Gastrocnemius medialis (tissue), 4 donors: ENCODE results near the gene RPS6KB2. TPM values are rescaled to one million over a fixed set of nuclear protein-coding genes. Genes with fewer than 3 reads are reported as not detected.

ENCODE experiments used
- ATAC-seq, 2 donors: fragments of 150-250 bp; one replicate each; pipeline ENCODE4 v1.9.1; 2016
- DNase-seq, 2 donors: peaks; one replicate each; pipeline ENCODE4 v3.0.0-alpha.2; 2019
- H3K27ac ChIP-seq, 4 donors: fragments of 200-600 bp; sonication (generic); 1 replicate in 1 of 4; 2 replicates in 3 of 4; pipeline ENCODE4 v1.5.1; 2016 to 2018; ENCODE audit warnings: mild to moderate bottlenecking in 2 of 4, moderate library complexity in 1 of 4
- H3K27me3 ChIP-seq, 3 donors: fragments of 200-600 bp; sonication (generic) in 2 of 3; 1 replicate in 1 of 3; 2 replicates in 2 of 3; pipeline versions ENCODE4 v1.5.1 to v1.6.0; 2016 to 2019; ENCODE audit warnings: mild to moderate bottlenecking in 1 of 3, moderate library complexity in 1 of 3
- H3K36me3 ChIP-seq, 2 donors: fragments of 200-600 bp; sonication (generic) in 1 of 2; one replicate each; pipeline ENCODE4 v1.5.1; 2017 to 2018
- H3K4me1 ChIP-seq, 2 donors: fragments of 200-600 bp; sonication (generic) in 1 of 2; one replicate each; pipeline ENCODE4 v1.5.1; 2016 to 2017; ENCODE audit warnings: mild to moderate bottlenecking in 2 of 2
- H3K4me3 ChIP-seq, 4 donors: fragments of 200-600 bp; sonication (generic) in 3 of 4; 1 replicate in 1 of 4; 2 replicates in 3 of 4; pipeline ENCODE4 v1.5.1; 2016 to 2019; ENCODE audit warnings: mild to moderate bottlenecking in 2 of 4
- H3K9me3 ChIP-seq, 3 donors: fragments of 200-600 bp; sonication (generic) in 2 of 3; 1 replicate in 1 of 3; 2 replicates in 2 of 3; pipeline ENCODE4 v1.5.1; 2016 to 2019
- POLR2A ChIP-seq, 2 donors: fragments of 450-650 bp; IDR thresholded peaks; one replicate each; pipeline ENCODE4 v1.6.1; 2017; ENCODE audit warnings: antibody characterized with exemption in 2 of 2, mild to moderate bottlenecking in 2 of 2, moderate library complexity in 2 of 2
- in situ Hi-C, 4 donors: fragments of 200-750 bp; cut with MboI; loops; one replicate each; pipeline versions ENCODE4 v1.15.0 to v1.8.0; 2017; ENCODE audit warnings: low sequenced_read_pairs in 4 of 4
- intact Hi-C: fragments of 100-400 bp; cut with DNase I; formaldehyde crosslinking; loops from one replicate; pipeline ENCODE4 v1.15.1; 2023; ENCODE audit warnings: low total_unique reads
- total RNA-seq, 4 donors: library from RNA; depleted of rRNA; stranded (reverse); fragments of >200 nt; gene quantifications; one replicate each; pipeline versions ENCODE4 v1.1.0 to v1.2.3, GENCODE V29; 2016
- TF ChIP-seq, protein P1 (sequence below), 5 experiments: fragments of 450-650 bp in 3 of 5; fragments of 200-600 bp in 2 of 5; sonication (generic) in 2 of 5; IDR thresholded peaks in 4 of 5; conservative IDR thresholded peaks in 1 of 5; 1 replicate in 4 of 5; 2 replicates in 1 of 5; pipeline ENCODE4 v1.5.1; 2016 to 2019; ENCODE audit warnings: antibody characterized with exemption in 5 of 5, mild to moderate bottlenecking in 3 of 5, moderate library complexity in 3 of 5

RPS6KB2 gene
- total RNA-seq, 4 donors from 2014 or later, result 38.0 to 74.1 (median 39.4) TPM

DNA sequence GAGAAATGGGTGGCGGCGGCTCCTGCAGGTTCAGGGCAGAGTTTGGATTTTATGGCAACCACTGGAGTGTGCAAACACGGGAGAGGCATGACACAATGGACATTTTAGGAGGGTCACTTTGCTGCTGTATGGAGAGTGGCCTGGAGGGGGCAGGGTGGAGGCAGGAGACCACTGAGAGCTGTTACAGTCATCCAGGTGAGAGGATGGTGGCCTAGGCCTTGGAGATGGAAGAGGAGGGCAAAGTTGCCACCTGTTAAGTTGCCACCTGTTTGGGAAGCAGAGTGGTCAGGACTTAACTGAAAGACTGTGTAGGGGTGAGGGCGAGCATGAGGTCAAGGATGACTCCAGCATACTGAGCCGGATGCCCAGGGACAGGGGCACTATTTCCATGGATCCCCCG, 38.8 kb upstream of the RPS6KB2 start:
- in situ Hi-C loops (loop anchor here in 3 of 4 donors (5.0 to 10.0 kb wide), 2 partner anchors 37 to 125 kb away; partner anchors contain the start of genes POLD4 (in 3 of the 3) and GRK2 (in 1 of the 3)), intact Hi-C loops (no loop called here)
- no peak for DNase-seq

DNA sequence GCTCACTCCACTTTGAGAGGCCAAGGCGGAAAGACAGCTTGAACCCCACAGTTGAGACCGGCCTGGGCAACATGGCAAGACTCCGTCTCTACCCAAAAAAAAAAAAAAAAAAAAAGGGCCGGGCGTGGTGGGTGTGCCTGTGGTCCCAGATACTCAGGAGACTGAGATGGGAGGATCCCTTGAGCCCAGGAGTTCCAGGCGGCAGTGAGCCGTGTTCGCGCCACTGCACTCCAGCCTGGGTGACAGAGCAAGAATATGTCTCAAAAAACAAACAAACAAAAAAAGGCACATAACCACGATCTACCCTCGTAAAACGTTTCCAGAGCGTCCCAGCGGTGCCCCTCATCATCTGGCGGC, 37.4 kb upstream of the RPS6KB2 start:
- TF ChIP-seq, protein P1, sequence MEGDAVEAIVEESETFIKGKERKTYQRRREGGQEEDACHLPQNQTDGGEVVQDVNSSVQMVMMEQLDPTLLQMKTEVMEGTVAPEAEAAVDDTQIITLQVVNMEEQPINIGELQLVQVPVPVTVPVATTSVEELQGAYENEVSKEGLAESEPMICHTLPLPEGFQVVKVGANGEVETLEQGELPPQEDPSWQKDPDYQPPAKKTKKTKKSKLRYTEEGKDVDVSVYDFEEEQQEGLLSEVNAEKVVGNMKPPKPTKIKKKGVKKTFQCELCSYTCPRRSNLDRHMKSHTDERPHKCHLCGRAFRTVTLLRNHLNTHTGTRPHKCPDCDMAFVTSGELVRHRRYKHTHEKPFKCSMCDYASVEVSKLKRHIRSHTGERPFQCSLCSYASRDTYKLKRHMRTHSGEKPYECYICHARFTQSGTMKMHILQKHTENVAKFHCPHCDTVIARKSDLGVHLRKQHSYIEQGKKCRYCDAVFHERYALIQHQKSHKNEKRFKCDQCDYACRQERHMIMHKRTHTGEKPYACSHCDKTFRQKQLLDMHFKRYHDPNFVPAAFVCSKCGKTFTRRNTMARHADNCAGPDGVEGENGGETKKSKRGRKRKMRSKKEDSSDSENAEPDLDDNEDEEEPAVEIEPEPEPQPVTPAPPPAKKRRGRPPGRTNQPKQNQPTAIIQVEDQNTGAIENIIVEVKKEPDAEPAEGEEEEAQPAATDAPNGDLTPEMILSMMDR (IDR thresholded peaks at IDR 0.05 in 4 of 5, conservative IDR thresholded peaks at IDR 0.05 in 1 of 5), result no peak
- TF ChIP-seq POLR2A (IDR thresholded peaks at IDR 0.05), result no peak
- intact Hi-C loops (no loop called here), in situ Hi-C loops (loop anchor here (10.0 kb wide), 2 partner anchors 84 to 114 kb away; partner anchors contain the start of genes CDK2AP2 (in 3 of the 4) and PITPNM1 (in 3 of the 4))
- H3K4me3 ChIP-seq, result peak overlapping the region; percentile 59 to 83 (median 74)
- no peak for ATAC-seq
- H3K4me1 ChIP-seq, result peaks cover 5 to 15% of the 10 kb centered on the region in 2 donors
- peak overlapping the region; percentile 79 to 89 (median 86) for H3K27ac ChIP-seq
- no peak for DNase-seq
- H3K9me3 ChIP-seq, result no peaks in the 10 kb centered on the region
- H3K36me3 ChIP-seq, result peaks cover 0 to 3% of the 10 kb centered on the region in 2 donors
- H3K27me3 ChIP-seq, result no peaks in the 10 kb centered on the region

More for the DNA sequence above, 38.8 kb upstream of the RPS6KB2 start:
- Histone ChIP-seq H3K4me1 (peaks cover 5 to 15% of the 10 kb centered on the region in 2 donors), H3K27ac (no peak overlapping the region), H3K27me3 (peaks cover 0 to 8% (median 0%) of the 10 kb centered on the region in 3 donors), H3K36me3 (no peaks in the 10 kb centered on the region), H3K9me3 (no peaks in the 10 kb centered on the region), H3K4me3 (no peak overlapping the region)
- TF ChIP-seq, protein P1 (IDR thresholded peaks at IDR 0.05 in 4 of 5, conservative IDR thresholded peaks at IDR 0.05 in 1 of 5), result peak in 4 of 5 experiments; percentile 42 to 59 (median 49)
- TF ChIP-seq POLR2A (IDR thresholded peaks at IDR 0.05), result no peak
- ATAC-seq, result no peak

DNA sequence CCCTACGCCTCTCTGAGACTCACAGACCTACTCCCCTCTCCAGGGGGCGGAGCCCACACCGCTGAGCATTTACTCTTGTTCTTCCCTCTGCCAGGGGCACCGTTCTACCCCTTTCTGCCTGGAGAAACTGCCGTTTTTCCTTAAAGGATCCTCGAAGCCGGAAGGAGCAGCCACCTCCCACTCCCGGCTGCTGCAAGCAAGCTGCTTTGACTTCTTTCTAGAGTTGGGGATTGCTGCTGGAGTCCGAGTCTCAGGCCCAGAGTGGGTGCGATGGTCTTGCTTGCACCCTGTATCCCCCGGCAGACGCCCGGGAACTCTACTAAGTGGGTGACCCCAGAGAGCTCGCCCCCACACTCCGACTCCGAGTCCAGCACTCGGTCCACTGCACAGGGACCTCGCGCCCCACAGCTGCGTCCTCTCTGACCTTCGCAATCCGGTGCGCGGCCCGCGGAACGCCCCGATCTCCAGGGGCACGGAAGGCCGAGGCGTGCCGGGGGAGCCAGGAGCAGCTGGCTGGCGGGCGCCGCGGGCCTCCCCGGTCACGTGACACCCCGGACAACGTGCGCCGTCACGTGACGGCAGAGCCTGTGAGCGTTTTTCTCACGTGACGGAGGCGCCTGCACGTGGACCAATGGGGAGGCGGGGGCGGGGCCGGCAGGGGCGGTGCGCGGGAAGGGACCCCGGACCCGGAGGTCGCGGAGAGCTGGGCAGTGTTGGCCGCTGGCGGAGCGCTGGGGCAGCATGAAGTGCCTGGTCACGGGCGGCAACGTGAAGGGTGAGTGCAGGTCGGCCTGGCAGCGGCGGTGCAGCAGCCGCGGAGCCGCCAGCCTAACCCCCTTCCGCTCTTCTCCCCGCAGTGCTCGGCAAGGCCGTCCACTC, 36.8 kb upstream of the RPS6KB2 start, which contains the start of gene RAD9A:
Gene RAD9A, plus strand, starts transcription at position 683 of the 879 bp plus-strand sequence. Its CDS starts 59 bp downstream, at position 742.
- H3K36me3 ChIP-seq, result peaks cover 0 to 9% of the 10 kb centered on the region in 2 donors
- in situ Hi-C loops (loop anchor here (10.0 kb wide), 2 partner anchors 83 to 113 kb away; partner anchors contain the start of genes CDK2AP2 (in 3 of the 4) and PITPNM1 (in 3 of the 4)), intact Hi-C loops (no loop called here)
- no peaks in the 10 kb centered on the region for H3K9me3 ChIP-seq
- TF ChIP-seq POLR2A (IDR thresholded peaks at IDR 0.05), result peak; percentile 34 to 66
- TF ChIP-seq, protein P1 (IDR thresholded peaks at IDR 0.05 in 4 of 5, conservative IDR thresholded peaks at IDR 0.05 in 1 of 5), result peak in 2 of 5 experiments; percentile 64 to 73
- ATAC-seq, result peak; percentile 90 to 92
- no peaks in the 10 kb centered on the region for H3K27me3 ChIP-seq
- H3K4me1 ChIP-seq, result peaks cover 5 to 15% of the 10 kb centered on the region in 2 donors
- peak within 1 kb of the TSS; percentile 79 to 89 (median 86) for H3K27ac ChIP-seq
- DNase-seq, result peak; percentile 92 to 94
- H3K4me3 ChIP-seq, result peak within 1 kb of the TSS; percentile 59 to 83 (median 74)

DNA sequence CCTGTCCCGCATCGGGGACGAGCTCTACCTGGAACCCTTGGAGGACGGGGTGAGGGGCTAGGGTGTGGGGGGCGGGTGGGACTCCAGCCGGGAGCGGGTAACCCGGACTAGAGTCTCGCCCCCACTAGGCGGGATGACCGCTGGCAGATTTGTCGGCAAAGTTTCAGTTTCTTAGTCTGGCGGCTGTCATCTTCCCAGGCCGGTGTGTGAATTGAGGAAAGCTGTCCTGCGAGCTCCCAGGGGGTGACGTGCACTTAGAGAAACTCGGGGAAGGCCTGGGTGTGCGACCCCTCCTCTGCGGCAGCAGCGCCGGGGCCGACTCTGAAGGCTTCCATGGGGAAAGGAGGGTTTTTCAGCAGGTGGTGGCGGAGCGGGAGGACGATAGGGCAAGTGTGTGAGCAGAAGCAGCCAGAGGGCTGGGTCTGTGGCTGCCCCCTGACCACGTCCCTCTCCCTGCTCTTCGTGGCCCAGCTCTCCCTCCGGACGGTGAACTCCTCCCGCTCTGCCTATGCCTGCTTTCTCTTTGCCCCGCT, 36.0 kb upstream of the RPS6KB2 start:
- no peak for ATAC-seq
- Histone ChIP-seq H3K36me3 (peaks cover 0 to 14% of the 10 kb centered on the region in 2 donors), H3K27me3 (no peaks in the 10 kb centered on the region), H3K27ac (peak overlapping the region; percentile 79 to 89 (median 86)), H3K4me3 (peak overlapping the region; percentile 59 to 83 (median 74)), H3K4me1 (peaks cover 5 to 16% of the 10 kb centered on the region in 2 donors), H3K9me3 (no peaks in the 10 kb centered on the region)
- TF ChIP-seq, protein P1 (IDR thresholded peaks at IDR 0.05 in 4 of 5, conservative IDR thresholded peaks at IDR 0.05 in 1 of 5), result no peak
- TF ChIP-seq POLR2A (IDR thresholded peaks at IDR 0.05), result no peak
- in situ Hi-C loops, result loop anchor here (10.0 kb wide), 2 partner anchors 83 to 113 kb away; partner anchors contain the start of genes CDK2AP2 (in 3 of the 4) and PITPNM1 (in 3 of the 4)
- no peak for DNase-seq
- intact Hi-C loops, result no loop called here
